Endothelial cell of umbilical vein (primary cell): ENCODE measurements around the gene B3GNT7. TPM values are rescaled to one million over a fixed set of nuclear protein-coding genes. Genes with fewer than 3 reads are reported as not detected.

Experiments used
- BruUV-seq: library from RNA; stranded (reverse); fragments of 400-500 nt; replicated peaks from 2 replicates; lab custom pipeline; 2021; lab: Mats Ljungman, UMichigan
- CTCF ChIA-PET: fragments of 300-600, 350-600 bp; sonication (Branson Sonifier 250); formaldehyde crosslinking; loops from one replicate; lab custom pipeline; 2021; ENCODE audit warnings: antibody characterized with exemption, inconsistent platforms; lab: Charles Lee
- POLR2A ChIA-PET: fragments of 300-600, 350-600 bp; sonication (Branson Sonifier 250); formaldehyde crosslinking; loops from one replicate; lab custom pipeline; 2021; ENCODE audit warnings: antibody characterized with exemption, inconsistent platforms; lab: Charles Lee
- DNase-seq: peaks from one replicate; pipeline ENCODE4 v3.0.0-alpha.2; 2011; ENCODE audit warnings: low read depth, low spot score
- FAIRE-seq: peaks from 2 replicates; lab custom pipeline; 2011; peaks lifted over from hg19 to GRCh38; lab: Jason Lieb, UNC
- H2AFZ ChIP-seq: 2 replicates; pipeline ENCODE4 v1.6.0; 2012; ENCODE audit warnings: low read depth, low read length, control low read depth, inconsistent platforms
- H3K27ac ChIP-seq: 2 replicates; pipeline ENCODE4 v1.5.1; 2011; ENCODE audit warnings: low read depth, mild to moderate bottlenecking, control low read depth, low read length, moderate library complexity; ENCODE audit not compliant: insufficient read depth
- H3K27me3 ChIP-seq, 2 experiments: 2 replicates each; pipeline versions ENCODE4 v1.6.0 to v1.6.1; 2011; ENCODE audit warnings: low read length in 2 of 2, mixed read lengths in 1 of 2; ENCODE audit not compliant: control insufficient read depth in 2 of 2, insufficient read depth in 2 of 2
- H3K36me3 ChIP-seq, 2 experiments: 2 replicates in 1 of 2; 3 replicates in 1 of 2; pipeline ENCODE4 v1.5.1; 2011; ENCODE audit warnings: low read length in 2 of 2, mild to moderate bottlenecking in 1 of 2, moderate library complexity in 1 of 2; ENCODE audit not compliant: control insufficient read depth in 2 of 2, insufficient read depth in 2 of 2; ENCODE audit errors: extremely low read depth in 1 of 2
- H3K4me1 ChIP-seq: 3 replicates; pipeline ENCODE4 v1.5.1; 2011; ENCODE audit warnings: mild to moderate bottlenecking, low read length; ENCODE audit not compliant: control insufficient read depth, insufficient read depth; ENCODE audit errors: extremely low read depth
- H3K4me2 ChIP-seq: 2 replicates; pipeline ENCODE4 v1.6.1; 2011; ENCODE audit warnings: low read length, control low read depth, mixed read lengths; ENCODE audit not compliant: insufficient read depth
- H3K4me3 ChIP-seq, 3 experiments: fragments of 200-600 bp in 1 of 3; sonication (generic), shearing (Covaris generic) in 1 of 3; replicated peaks in 1 of 3; 2 replicates each; pipeline ENCODE4 v1.5.1; 2011 to 2016; ENCODE audit warnings: control low read depth in 3 of 3, low read length in 3 of 3, mild to moderate bottlenecking in 2 of 3, inconsistent platforms in 1 of 3, low read depth in 1 of 3, moderate library complexity in 1 of 3; ENCODE audit not compliant: insufficient read depth in 1 of 3
- H3K79me2 ChIP-seq: 2 replicates; pipeline ENCODE4 v1.6.0; 2012; ENCODE audit warnings: low read length, inconsistent platforms; ENCODE audit not compliant: control insufficient read depth, insufficient read depth
- H3K9ac ChIP-seq: replicated peaks from 2 replicates; pipeline ENCODE3; 2011; ENCODE audit warnings: low read length, control low read depth; ENCODE audit not compliant: insufficient read depth; ENCODE audit errors: extremely low read depth
- H3K9me1 ChIP-seq: replicated peaks from 3 replicates; pipeline ENCODE4 v1.6.0; 2011; ENCODE audit warnings: mild to moderate bottlenecking, low read length; ENCODE audit not compliant: control insufficient read depth, insufficient read depth; ENCODE audit errors: extremely low read depth
- H3K9me3 ChIP-seq: replicated peaks from 2 replicates; pipeline ENCODE4 v1.5.1; 2012; ENCODE audit warnings: low read length, inconsistent platforms; ENCODE audit not compliant: control insufficient read depth, insufficient read depth
- H4K20me1 ChIP-seq: replicated peaks from 2 replicates; pipeline ENCODE3; 2011; ENCODE audit warnings: mild to moderate bottlenecking, low read length; ENCODE audit not compliant: control insufficient read depth, insufficient read depth; ENCODE audit errors: extremely low read depth
- CTCF ChIP-seq, 2 donors: IDR thresholded peaks; 1 replicate in 1 of 2; 2 replicates in 1 of 2; pipeline ENCODE4 v1.5.1; 2011; ENCODE audit warnings: low read length in 2 of 2, mild to moderate bottlenecking in 2 of 2, moderate library complexity in 2 of 2, control low read depth in 1 of 2, inconsistent platforms in 1 of 2, low read depth in 1 of 2; ENCODE audit not compliant: insufficient read depth in 1 of 2; ENCODE audit errors: extremely low read depth in 1 of 2
- EZH2 ChIP-seq: IDR thresholded peaks from 2 replicates; pipeline ENCODE4 v1.6.1; 2012; ENCODE audit warnings: borderline replicate concordance, low read depth, mild to moderate bottlenecking, moderate library complexity, low read length, inconsistent platforms; ENCODE audit not compliant: severe bottlenecking
- FOS ChIP-seq: IDR thresholded peaks from 2 replicates; pipeline ENCODE4 v1.6.1; 2011; ENCODE audit warnings: mild to moderate bottlenecking, low read length, moderate library complexity, borderline replicate concordance; ENCODE audit not compliant: insufficient read depth
- GATA2 ChIP-seq: IDR thresholded peaks from 2 replicates; pipeline ENCODE4 v1.7.0; 2011; ENCODE audit warnings: low read depth, mild to moderate bottlenecking, moderate library complexity, mixed read lengths, low read length; ENCODE audit not compliant: insufficient read length, insufficient read depth
- JUN ChIP-seq: IDR thresholded peaks from 2 replicates; pipeline ENCODE4 v1.6.1; 2011; ENCODE audit warnings: borderline replicate concordance, low read depth; ENCODE audit not compliant: insufficient read length, insufficient read depth
- MAX ChIP-seq: IDR thresholded peaks from 2 replicates; pipeline ENCODE4 v1.6.1; 2011; ENCODE audit not compliant: insufficient read depth, insufficient read length
- MYC ChIP-seq: IDR thresholded peaks from one replicate; pipeline ENCODE4 v1.6.1; 2011; ENCODE audit warnings: mild to moderate bottlenecking, low read depth, low read length
- POLR2A ChIP-seq: IDR thresholded peaks from 2 replicates; pipeline ENCODE4 v1.6.1; 2012; ENCODE audit warnings: low read depth, mild to moderate bottlenecking, control low read depth, low read length
- POLR2AphosphoS5 ChIP-seq: IDR thresholded peaks from 2 replicates; pipeline ENCODE4 v1.6.1; 2012; ENCODE audit warnings: low read depth, mild to moderate bottlenecking, control low read depth, low read length, moderate library complexity; ENCODE audit not compliant: insufficient read depth
- dilution Hi-C: fragments of 300-500 bp; cut with MboI; formaldehyde crosslinking; loops from one replicate; pipeline ENCODE4 v1.15.0; 2019; ENCODE audit warnings: low sequenced_read_pairs; ENCODE audit not compliant: extremely low pct_ligation_motif_present
- intact Hi-C: fragments of 100-400 bp; cut with micrococcal nuclease; formaldehyde crosslinking; loops from one replicate; pipeline ENCODE4 v1.10.0; 2022
- polyA plus RNA-seq, 4 experiments: library from polyadenylated mRNA; depleted of rRNA in 3 of 4; stranded (reverse) in 3 of 4; unstranded in 1 of 4; fragments of >200 nt; gene quantifications; 2 replicates each; pipeline versions ENCODE4 v1.2.1 to v1.2.3, GENCODE V29; 2011 to 2012; ENCODE audit warnings: missing spikeins in 1 of 4
- total RNA-seq: library from RNA; stranded (reverse); gene quantifications from 2 replicates; pipeline ENCODE4 v1.2.3, GENCODE V29; 2021

B3GNT7 gene
- total and polyA plus RNA-seq, 2 donors (not counting 3 experiments of a cell fraction or from before 2014, with no cell fraction given): 0.39 to 1.2 TPM

DNA sequence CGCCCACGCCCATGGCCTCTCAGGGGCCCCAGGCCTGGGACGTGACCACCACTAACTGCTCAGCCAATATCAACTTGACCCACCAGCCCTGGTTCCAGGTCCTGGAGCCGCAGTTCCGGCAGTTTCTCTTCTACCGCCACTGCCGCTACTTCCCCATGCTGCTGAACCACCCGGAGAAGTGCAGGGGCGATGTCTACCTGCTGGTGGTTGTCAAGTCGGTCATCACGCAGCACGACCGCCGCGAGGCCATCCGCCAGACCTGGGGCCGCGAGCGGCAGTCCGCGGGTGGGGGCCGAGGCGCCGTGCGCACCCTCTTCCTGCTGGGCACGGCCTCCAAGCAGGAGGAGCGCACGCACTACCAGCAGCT is 2.4 kb downstream of the B3GNT7 start:
- POLR2A ChIA-PET: no interaction called here
- Histone ChIP-seq H3K9me3 (no peaks in the 10 kb centered on the region), H3K9me1 (no peaks in the 10 kb centered on the region), H3K9ac (no peak overlapping the region), H3K79me2 (no peaks in the 10 kb centered on the region), H4K20me1 (no peaks in the 10 kb centered on the region), H3K4me3 (no peak overlapping the region), H3K36me3 (no peaks in the 10 kb centered on the region), H3K4me1 (no peaks in the 10 kb centered on the region), H3K4me2 (no peak overlapping the region), H2AFZ (no peak overlapping the region), H3K27ac (no peak overlapping the region), H3K27me3 (peaks cover 0 to 8% of the 10 kb centered on the region in 2 experiments)
- BruUV-seq: no TSS peak
- dilution Hi-C loops (no loop called here), intact Hi-C loops (no loop called here)
- TF ChIP-seq POLR2A (no peak), CTCF (IDR thresholded peaks at IDR 0.05; ENCODE audit: extremely low read depth in 1 of 2, insufficient read depth in 1 of 2, low read depth in 1 of 2, low read length in 2 of 2) (no peak), GATA2 (no peak), POLR2AphosphoS5 (no peak), MYC (no peak)
- FAIRE-seq: no peak
- no peak for DNase-seq
- CTCF ChIA-PET: interaction anchor here (1.6 kb wide), 1 partner anchor 101 kb away, joined by 6 read pairs; no protein-coding TSS in a partner anchor

DNA sequence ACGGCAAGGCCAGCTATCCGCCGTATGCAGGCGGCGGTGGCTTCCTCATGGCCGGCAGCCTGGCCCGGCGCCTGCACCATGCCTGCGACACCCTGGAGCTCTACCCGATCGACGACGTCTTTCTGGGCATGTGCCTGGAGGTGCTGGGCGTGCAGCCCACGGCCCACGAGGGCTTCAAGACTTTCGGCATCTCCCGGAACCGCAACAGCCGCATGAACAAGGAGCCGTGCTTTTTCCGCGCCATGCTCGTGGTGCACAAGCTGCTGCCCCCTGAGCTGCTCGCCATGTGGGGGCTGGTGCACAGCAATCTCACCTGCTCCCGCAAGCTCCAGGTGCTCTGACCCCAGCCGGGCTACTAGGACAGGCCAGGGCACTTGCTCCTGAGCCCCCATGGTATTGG is 3.1 kb downstream of the B3GNT7 start:
- intact Hi-C loops: no loop called here
- BruUV-seq: no TSS peak
- FAIRE-seq: no peak

More for the DNA sequence above, 3.1 kb downstream of the B3GNT7 start:
- Histone ChIP-seq H3K27me3 (peaks cover 0 to 8% of the 10 kb centered on the region in 2 experiments), H3K27ac (no peak overlapping the region), H3K4me2 (no peak overlapping the region), H3K4me1 (no peaks in the 10 kb centered on the region), H2AFZ (no peak overlapping the region), H4K20me1 (no peaks in the 10 kb centered on the region), H3K9me1 (no peaks in the 10 kb centered on the region), H3K9ac (no peak overlapping the region), H3K79me2 (no peaks in the 10 kb centered on the region), H3K9me3 (no peaks in the 10 kb centered on the region), H3K36me3 (no peaks in the 10 kb centered on the region), H3K4me3 (no peak overlapping the region)
- ChIA-PET CTCF (no interaction called here), POLR2A (no interaction called here)
- DNase-seq: no peak
- dilution Hi-C loops: no loop called here
- TF ChIP-seq EZH2: no peak
- TF ChIP-seq MAX: no peak
- no peak for TF ChIP-seq POLR2AphosphoS5
- no peak for TF ChIP-seq JUN
- no peak for TF ChIP-seq FOS
- no peak for TF ChIP-seq POLR2A
- TF ChIP-seq GATA2: no peak
- no peak for TF ChIP-seq MYC
- TF ChIP-seq CTCF (IDR thresholded peaks at IDR 0.05; ENCODE audit: extremely low read depth in 1 of 2, insufficient read depth in 1 of 2, low read depth in 1 of 2, low read length in 2 of 2): no peak
